RWPE1 (cell line): ENCODE results near the gene FAT2.

Experiments used
- CTCF ChIA-PET: fragments of 350-600 bp; sonication (Branson Sonifier 250); formaldehyde crosslinking; extraction: SDS; loops from one replicate; lab custom pipeline; 2021; lab: Yijun Ruan, JAX
- POLR2A ChIA-PET: fragments of 400-600 bp; formaldehyde crosslinking; extraction: SDS; loops from one replicate; lab custom pipeline; 2020; ENCODE audit warnings: antibody characterized with exemption; ENCODE audit not compliant: low non-redundant PET; lab: Yijun Ruan, JAX
- DNase-seq: peaks from one replicate; pipeline ENCODE4 v3.0.0; 2012; ENCODE audit warnings: low spot score
- H3K27ac ChIP-seq: fragments of 450-650 bp; 2 replicates; pipeline ENCODE4 v1.5.1; 2017
- CTCF ChIP-seq: fragments of 450-650 bp; conservative IDR thresholded peaks from 2 replicates; pipeline ENCODE4 v1.5.1; 2017; ENCODE audit warnings: low read depth, mild to moderate bottlenecking

FAT2 gene

GRCh38 chr5:151600069-151600665 lies 9.0 kb upstream of the FAT2 start:
- DNase-seq = no peak
- no peak for TF ChIP-seq CTCF
- CTCF ChIA-PET = no interaction called here

GRCh38 chr5:151598984-151599383 lies 7.9 kb upstream of the FAT2 start:
- POLR2A ChIA-PET = interaction anchor here (0.8 kb wide), 1 partner anchor 16 kb away, joined by 3 read pairs; no protein-coding TSS in a partner anchor
- DNase-seq = peak; percentile 96
- CTCF ChIA-PET = interaction anchor here (1.3 kb wide), 1 partner anchor 53 kb away, joined by 6 read pairs; no protein-coding TSS in a partner anchor

More at GRCh38 chr5:151600069-151600665, 9.0 kb upstream of the FAT2 start:
- H3K27ac ChIP-seq = no peak overlapping the region
- POLR2A ChIA-PET = no interaction called here

GRCh38 chr5:151598549-151598948 lies 7.4 kb upstream of the FAT2 start:
- TF ChIP-seq CTCF = no peak
- CTCF ChIA-PET = interaction anchor here (1.3 kb wide), 1 partner anchor 53 kb away, joined by 6 read pairs; no protein-coding TSS in a partner anchor
- peak overlapping the region; percentile 70 for H3K27ac ChIP-seq
- POLR2A ChIA-PET = interaction anchor here (0.8 kb wide), 1 partner anchor 17 kb away, joined by 3 read pairs; no protein-coding TSS in a partner anchor
- DNase-seq = no peak

More at GRCh38 chr5:151598984-151599383, 7.9 kb upstream of the FAT2 start:
- TF ChIP-seq CTCF = no peak
- H3K27ac ChIP-seq = peak overlapping the region; percentile 70

GRCh38 chr5:151597749-151598148 lies 6.6 kb upstream of the FAT2 start:
- CTCF ChIA-PET = interaction anchor here (1.0 kb wide), 1 partner anchor 55 kb away, joined by 3 read pairs; no protein-coding TSS in a partner anchor
- DNase-seq = no peak
- H3K27ac ChIP-seq = peak overlapping the region; percentile 49; the same call in 1 of the 2 replicates
- POLR2A ChIA-PET = no interaction called here
- no peak for TF ChIP-seq CTCF

- no peak for TF ChIP-seq CTCF
- ChIA-PET POLR2A (no interaction called here), CTCF (interaction anchor here (1.0 kb wide), 1 partner anchor 55 kb away, joined by 3 read pairs; no protein-coding TSS in a partner anchor)
- peak overlapping the region; percentile 49 for H3K27ac ChIP-seq
- no peak for DNase-seq
These were observed 5.9 kb upstream of the FAT2 start for GRCh38 chr5:151596828-151597539.

- peak overlapping the region; percentile 11; the same call in 1 of the 2 replicates for H3K27ac ChIP-seq
- TF ChIP-seq CTCF = no peak
- POLR2A ChIA-PET = no interaction called here
- no peak for DNase-seq
- CTCF ChIA-PET = interaction anchor here (0.8 to 1.8 kb wide), 2 partner anchors 32 to 57 kb away, joined by 3 to 4 read pairs; no protein-coding TSS in a partner anchor
These were observed 4.3 kb upstream of the FAT2 start for GRCh38 chr5:151595411-151595826.
